GM18511 (cell line): ENCODE measurements around the gene SLC5A3.

ENCODE experiments used
- ATAC-seq: cut with Tn5 transposase; IDR thresholded peaks from one replicate; pipeline ENCODE4 v1.9.1; 2021; ENCODE audit warnings: mild to moderate bottlenecking, moderate library complexity; ENCODE audit not compliant: unreplicated experiment

Gene SLC5A3

GRCh38 chr21:34065027-34065426 is 8.4 kb upstream of the SLC5A3 start:
- ATAC-seq: no peak

- no peak for ATAC-seq
Measured at GRCh38 chr21:34071683-34072082, 1.7 kb upstream of the SLC5A3 start.

GRCh38 chr21:34072145-34073031 is 990 bp upstream of the SLC5A3 start:
- ATAC-seq: no peak

- peak; percentile 53 for ATAC-seq
Measured at GRCh38 chr21:34073749-34074282, 438 bp downstream of the SLC5A3 start.

GRCh38 chr21:34074283-34075090 is 1.1 kb downstream of the SLC5A3 start:
- no peak for ATAC-seq

GRCh38 chr21:34075091-34075425 is 1.7 kb downstream of the SLC5A3 start:
- no peak for ATAC-seq

- no peak for ATAC-seq
Measured at GRCh38 chr21:34075760-34076660, 2.6 kb downstream of the SLC5A3 start.

GRCh38 chr21:34076835-34077234 is 3.5 kb downstream of the SLC5A3 start:
- ATAC-seq: no peak

- ATAC-seq: no peak
Measured at GRCh38 chr21:34077888-34078287, 4.5 kb downstream of the SLC5A3 start.

- no peak for ATAC-seq
Measured at GRCh38 chr21:34078915-34079314, 5.5 kb downstream of the SLC5A3 start.

- ATAC-seq: no peak
Measured at GRCh38 chr21:34080710-34081109, 7.3 kb downstream of the SLC5A3 start.

GRCh38 chr21:34082769-34083168 is 9.4 kb downstream of the SLC5A3 start:
- no peak for ATAC-seq

- ATAC-seq: no peak
Measured at GRCh38 chr21:34083357-34083756, 10.0 kb downstream of the SLC5A3 start.

GRCh38 chr21:34085129-34085528 is 11.8 kb downstream of the SLC5A3 start:
- ATAC-seq: no peak

- no peak for ATAC-seq
Measured at GRCh38 chr21:34086887-34087306, 13.5 kb downstream of the SLC5A3 start.

- no peak for ATAC-seq
Measured at GRCh38 chr21:34088752-34089151, 15.4 kb downstream of the SLC5A3 start.

- no peak for ATAC-seq
Measured at GRCh38 chr21:34091032-34091431, 17.7 kb downstream of the SLC5A3 start.

- ATAC-seq: no peak
Measured at GRCh38 chr21:34091607-34092006, 18.2 kb downstream of the SLC5A3 start.

GRCh38 chr21:34092262-34092921 is 19.0 kb downstream of the SLC5A3 start:
- no peak for ATAC-seq

GRCh38 chr21:34093083-34093482 is 19.7 kb downstream of the SLC5A3 start:
- ATAC-seq: no peak
